Central memory CD4-positive, alpha-beta T cell (primary cell): ENCODE data around the gene LRRC37A3.
"Not testable (repeated sequence)": the region's sequence is repeated elsewhere in the genome, so short reads cannot be mapped to it uniquely, and the experiment has no call there.

Source experiments
- DNase-seq: peaks from one replicate; pipeline ENCODE4 v3.0.0; 2022
- total RNA-seq, 3 experiments: gene quantifications; one replicate each; lab custom pipeline; 2026; lab: John Stamatoyannopoulos, UW

Gene LRRC37A3
- total RNA-seq: 0.46 to 6.8 (median 2.1) reads per million in 3 experiments

DNA sequence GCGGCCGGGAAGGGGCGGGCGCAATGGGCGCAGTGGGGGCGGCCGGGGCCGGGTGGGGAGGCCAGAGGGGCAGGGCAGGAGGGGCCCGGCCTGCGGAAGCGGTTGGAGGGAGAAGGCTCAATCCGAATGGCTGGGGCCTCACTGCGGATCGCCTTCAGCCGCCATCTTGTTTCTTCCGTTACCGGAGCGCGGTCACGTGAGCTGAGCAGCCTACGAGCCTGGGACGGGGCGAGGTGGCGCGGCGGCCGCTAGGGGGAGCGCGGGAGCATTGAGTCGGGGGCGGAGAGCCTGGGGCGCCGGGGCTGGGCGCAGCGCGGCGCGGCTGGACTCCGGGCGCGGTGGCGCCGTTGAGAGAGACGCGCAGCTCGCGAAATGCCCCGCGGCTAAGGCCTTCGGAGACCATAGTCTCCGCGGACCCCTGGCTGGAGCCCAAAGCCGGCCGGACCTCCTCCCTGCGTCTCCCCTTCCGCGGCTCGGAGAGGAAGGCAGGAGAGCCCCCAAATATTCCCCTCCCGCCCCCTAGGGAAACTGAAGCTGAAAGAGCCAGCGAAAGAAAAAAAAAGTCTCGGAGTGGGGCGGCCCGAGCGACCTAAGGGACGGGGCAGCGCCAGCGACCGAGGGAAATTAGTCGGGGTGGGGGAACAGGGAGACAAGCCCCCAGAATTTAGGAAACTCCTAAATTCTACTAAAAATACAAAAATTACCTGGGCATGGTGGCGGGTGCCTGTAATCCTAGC, at the start of gene LRRC37A3:
LRRC37A3 (minus strand) TSS at position 190 of the 737 bp plus-strand sequence. CDS start 22,221 bp downstream, outside the sequence.
- peak; percentile 98 for DNase-seq

DNA sequence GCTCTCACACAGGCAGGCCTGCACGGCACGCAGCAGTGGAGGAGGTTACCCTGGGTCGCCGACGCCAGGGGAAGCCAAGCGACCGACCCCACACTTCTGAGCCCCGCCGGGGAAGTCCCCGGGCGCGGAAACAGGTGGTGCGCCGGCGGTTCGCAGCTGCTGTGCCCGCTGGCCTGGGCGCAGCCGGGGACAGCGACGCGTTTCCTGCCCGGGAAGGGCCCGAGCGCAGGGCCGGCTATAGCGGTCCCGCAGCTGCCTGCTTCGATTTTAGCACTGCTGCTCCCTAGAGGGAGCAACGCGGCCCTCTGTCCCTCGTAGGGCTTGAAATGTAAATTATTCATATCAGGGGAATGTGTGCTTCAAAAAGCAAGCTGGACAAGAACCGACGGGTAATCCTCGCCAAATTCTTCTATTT, 46.6 kb upstream of the LRRC37A3 start:
- peak; percentile 92 for DNase-seq

DNA sequence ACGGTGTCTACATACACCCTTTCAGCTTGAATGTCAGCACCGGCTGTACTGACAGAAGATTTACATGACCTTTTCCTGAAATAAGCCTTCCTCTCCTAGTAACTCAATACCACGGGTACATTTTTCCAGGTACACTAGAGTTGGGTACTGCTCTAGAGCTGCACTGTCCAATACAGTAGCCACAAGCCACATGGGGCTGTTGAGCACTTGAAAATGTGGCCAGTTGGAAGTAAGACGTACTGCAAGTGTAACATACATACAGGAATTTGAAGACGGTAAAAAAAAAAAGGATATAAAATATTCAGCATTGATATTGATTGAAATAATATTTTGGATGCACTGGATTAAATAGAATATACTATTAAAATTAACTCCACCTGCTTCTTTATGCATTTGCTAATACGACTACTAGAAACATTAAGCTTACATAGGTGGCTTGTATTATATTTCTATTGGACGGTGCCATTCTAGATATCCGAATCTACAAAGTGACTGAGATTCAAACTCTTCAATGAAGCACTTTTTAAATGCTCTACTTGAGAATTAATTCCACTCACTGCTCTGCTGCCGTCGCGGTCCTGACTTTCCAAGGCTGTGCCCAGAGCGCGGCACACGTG, 46.1 kb upstream of the LRRC37A3 start:
- DNase-seq: not testable (repeated sequence)

DNA sequence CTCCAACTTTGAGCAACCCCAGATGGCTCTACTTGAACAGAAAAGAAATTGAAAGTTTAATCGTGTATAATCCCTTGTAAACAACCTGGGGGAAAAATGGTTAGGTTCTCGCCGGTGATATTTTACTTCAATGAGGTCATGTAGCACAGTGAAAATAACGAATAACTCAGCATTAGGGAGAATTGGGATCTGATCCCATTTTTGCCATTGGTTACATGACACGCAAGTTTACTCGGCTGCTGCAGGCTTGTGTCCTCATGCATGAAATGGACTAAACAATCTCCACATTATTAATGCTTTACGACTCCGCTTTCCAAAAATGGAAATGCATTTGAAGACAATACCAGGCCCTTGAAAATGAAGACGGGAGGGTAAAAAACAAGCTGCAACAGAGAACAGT, 45.5 kb upstream of the LRRC37A3 start:
- DNase-seq: no peak

DNA sequence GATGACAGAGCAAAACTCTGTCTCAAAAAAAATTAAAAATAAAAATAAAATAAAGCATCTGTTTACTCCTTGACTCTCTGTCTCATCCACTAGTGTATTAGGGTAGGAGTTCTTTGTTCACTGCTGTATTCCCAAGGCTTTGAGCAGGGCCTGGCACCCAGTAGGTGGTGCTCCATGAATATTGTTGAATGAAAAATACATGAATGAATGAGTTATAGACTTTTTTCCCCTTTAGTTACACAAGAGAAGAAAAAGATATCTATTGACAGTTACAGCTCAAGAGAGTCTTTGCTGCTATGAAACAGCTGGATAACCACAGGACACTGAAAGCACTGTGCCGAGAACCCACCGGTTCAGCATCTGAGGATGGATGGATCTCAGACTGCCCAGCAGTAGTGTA, 44.5 kb upstream of the LRRC37A3 start:
- DNase-seq: not testable (repeated sequence)

DNA sequence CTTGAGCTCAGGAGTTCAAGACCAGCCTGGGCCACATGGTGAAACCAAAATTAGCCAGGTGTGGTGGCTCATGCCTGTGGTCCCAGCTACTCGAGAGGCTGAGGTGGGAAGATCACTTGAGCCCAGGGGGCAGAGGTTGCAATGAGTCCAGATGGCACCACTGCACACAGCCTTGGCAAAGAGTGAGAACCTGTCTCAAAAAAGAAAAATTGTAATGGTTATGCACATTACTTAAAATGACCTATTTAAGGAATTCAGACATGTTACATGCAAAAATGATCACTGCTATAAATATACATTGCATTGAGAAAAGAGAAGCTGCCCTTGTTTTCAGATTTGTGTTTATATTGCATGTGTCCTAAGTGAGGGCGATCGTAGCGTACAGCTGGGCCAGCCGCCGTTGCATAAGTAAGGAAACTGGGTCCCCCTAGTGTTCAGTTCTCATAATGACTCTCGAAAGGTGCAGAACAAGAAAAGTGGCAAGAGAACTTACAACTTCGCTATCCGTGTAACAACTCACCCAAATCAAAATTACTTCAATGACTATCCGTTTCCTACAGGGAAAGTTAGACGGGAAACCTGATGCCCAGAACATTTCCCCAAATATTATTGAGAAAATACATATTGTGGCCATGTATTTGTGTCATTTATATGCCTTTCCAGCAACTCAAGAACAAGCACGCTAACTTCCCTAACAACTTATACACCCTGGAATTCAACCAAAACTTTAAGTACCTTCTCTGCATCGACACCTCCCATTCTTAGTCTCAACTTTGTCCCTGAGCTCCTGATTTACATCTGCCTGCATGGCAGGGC, 42.5 kb upstream of the LRRC37A3 start:
- DNase-seq: peak; percentile 73

DNA sequence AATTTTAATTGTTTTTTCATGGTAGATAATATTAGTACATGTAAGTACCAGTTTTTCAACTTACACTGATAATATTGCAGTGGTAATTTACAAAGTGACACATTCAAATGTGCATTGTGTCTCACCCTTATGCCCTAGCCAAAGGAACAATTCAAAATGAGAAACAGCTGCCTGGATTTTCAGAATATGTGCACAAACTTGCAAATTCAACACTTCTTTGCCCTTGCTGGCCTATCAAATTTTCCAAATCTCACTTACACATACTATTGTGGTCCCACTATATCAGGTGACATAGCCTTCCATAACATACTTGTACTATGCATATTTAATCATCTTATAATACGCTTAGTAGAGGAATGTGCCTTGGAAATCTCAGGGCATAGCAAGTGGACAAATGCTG, 32.6 kb upstream of the LRRC37A3 start:
- no peak for DNase-seq

DNA sequence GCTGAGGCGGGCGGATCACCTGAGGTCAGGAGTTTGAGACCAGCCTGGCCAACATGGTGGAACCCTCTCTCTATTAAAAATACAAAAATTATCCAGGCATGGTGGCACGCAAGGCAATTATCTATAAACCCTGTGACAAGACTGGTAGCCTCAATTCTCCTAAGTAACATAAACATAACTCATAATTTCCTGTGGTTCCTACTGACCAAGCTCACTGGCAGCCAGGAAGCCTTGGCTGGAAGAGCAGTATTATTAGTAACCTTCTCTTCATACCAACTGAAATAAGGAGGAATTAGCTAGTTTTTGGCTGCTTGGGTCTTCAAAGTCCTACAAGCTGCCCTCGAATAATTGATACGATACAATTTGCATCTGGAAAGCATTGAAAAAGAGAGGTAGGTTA, 31.6 kb upstream of the LRRC37A3 start:
- DNase-seq: no peak

DNA sequence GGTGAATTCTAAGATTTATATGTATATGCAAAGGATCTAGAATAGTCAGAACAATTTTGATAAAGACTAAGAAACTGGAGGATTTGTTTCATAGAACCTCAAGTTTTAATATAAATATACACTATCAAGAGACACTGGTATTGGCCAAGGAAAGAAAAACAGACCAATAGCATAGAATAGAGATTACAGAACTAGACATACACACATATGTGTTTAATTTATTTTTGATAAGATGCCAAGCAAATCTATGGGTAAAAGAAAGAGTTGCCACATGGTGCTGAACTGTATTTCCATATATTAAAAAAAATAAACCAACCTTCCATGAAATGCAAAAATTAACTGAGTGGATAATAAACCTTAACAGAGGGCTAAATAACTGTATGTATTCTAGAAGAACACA, 27.9 kb upstream of the LRRC37A3 start:
- no peak for DNase-seq

DNA sequence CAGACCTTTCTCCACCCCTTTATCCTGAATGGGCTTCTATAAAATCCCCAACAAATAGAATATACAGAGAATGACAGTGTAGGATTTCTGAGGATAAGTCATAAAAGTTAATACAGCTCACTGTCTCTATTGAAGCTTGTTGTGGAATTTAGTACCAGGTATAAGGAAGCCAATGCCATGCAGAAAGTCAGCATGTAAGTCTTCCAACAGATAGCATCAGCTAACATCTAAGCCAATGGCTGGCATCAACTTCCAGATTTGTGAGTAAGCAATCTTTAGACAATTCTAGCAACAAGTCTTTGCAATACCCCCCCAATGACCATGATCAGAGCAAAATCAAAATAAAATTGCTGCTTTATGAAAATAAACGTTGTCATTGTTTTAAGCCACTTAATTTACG, 22.5 kb upstream of the LRRC37A3 start:
- no peak for DNase-seq

DNA sequence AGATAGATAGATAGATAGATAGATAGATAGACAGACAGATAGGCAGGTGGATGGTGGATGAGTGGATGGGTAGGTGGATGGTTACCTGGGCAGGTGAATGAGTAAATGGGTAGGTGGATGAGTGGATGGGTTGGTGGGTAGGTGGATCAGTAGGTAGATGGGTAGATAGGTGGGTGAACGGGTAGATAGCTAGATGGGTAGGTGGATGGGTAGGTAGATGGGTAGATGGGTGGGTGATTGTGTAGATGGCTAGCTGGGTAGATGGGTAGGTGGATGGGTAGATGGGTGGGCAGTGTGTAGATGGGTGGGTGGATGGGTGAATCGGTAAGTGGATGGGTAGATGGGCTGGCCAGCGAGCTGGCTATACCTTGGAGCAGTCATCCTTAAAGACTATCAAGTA, 21.8 kb upstream of the LRRC37A3 start:
- no peak for DNase-seq

DNA sequence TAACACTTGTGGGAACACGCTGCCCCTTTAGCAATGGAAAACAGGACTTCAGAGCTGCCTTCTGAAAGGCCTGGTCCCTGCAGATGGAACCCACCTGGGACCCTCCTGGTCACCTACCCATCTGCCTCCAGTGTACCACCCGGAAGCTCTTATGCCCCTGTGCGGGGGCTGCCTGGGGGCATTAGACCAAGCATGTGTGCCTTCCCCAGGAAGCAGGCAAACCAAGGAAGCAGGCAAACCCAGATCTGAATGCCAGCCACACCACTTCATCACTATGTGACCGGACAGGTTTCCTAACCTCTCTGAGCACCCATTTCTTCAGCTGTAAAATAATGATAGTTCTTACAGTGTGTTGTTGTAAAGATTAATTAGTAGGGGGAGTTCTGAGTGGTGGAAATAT, 20.8 kb upstream of the LRRC37A3 start:
- no peak for DNase-seq

DNA sequence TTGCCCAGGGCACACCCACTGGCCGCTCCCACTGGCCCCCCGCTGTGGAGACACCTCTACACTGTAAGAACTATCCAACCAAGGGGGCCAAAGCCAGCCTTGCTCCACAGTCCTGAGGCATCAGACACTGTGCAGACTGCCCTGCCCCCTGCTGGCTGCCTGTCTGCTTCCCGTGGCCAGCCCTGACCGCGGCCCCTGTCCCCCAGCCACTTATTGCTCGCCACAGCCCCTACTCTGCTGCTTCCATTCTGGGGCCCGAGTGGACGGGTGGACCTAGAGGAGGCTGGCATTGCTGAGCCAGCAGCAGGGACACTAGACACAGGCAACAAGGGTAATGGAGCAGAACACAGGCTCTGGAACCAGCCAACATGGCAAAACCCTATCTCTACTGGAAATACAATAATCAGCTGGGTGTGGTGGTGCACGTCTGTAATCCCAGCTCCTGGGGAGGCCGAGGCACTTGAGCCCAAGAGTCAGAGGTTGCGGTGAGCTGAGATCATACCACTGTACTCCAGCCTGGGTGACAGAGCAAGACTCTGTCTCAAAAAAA, 19.7 kb upstream of the LRRC37A3 start:
- DNase-seq: no peak

DNA sequence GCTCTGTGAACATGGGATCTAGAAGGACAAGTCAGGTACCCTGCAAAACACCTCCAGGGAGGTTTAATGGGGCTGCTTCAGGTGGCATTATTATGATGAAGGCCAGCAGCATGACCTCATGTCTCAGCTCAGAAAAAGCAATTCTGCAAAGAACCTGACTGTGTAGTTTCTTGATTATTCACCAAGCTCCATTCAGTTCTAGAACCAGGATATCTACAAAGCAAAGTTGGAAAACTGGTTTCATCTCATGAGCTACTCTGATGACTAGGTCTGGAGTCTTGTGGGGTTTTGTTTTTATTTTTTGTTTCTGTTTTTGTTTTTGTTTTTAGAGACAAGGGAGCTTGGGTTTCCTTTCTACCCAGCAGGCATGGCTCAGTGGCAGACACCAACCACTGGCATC, 19.0 kb upstream of the LRRC37A3 start:
- no peak for DNase-seq

DNA sequence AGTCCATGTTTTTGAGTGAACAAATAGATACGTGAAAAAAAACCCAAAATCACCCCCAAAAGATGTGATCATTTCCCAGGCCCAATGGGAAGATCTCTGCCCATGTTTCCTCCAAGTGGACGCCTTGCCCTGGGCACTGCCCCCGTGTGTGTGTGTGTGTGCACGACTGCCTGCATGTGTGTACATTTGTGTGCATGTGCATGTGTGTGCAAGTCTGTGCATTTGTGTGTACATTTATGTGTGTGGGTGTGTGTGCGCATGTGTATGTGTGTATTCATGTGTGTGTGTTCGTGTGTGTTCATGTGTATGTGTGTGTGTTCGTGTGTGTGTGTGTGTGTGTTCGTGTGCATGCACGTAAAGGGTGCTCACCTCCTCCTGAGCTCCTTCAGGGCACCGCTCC, 16.8 kb upstream of the LRRC37A3 start:
- no peak for DNase-seq

DNA sequence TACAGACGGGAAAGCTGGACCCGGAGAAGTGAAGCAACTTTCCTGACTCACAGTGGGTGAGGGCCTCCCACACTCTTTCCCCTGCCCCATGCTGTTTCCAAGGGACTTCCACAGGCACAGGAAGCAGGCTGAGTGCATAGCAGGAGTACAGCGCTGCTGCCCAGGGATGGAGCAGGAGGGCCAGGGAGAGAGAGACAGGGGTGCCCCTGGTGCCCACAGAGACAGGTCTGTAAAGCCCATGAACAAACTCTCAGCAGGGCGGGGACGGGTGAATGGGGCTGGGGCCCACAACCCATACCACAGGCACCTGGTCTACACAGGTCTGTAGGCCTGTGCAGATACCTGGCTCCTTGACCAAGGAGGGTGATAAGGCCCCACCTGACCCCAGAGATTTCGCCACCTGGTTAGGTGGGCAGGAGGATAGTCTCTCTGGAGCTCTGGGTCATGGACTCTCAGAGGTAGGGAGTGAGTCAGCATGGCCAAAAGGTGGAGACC, 15.1 kb upstream of the LRRC37A3 start:
- DNase-seq: not testable (repeated sequence)

DNA sequence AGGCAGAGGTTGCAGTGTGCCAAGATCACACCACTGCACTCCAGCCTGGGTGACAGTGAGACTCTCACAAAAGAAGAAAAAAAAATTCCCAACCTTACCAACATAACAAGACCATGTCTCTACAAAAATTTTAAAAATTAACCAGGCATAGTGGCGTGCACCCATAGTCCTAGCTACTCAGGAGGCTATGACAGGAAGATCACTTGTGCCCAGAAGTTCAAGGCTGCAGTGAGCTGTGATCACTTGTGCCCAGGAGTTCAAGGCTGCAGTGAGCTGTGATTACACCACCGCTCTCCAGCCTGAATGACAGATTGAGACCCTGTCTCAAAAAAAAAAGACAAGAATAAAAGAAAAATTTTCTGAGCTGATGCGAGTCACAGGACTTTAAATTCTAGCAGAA, 13.6 kb upstream of the LRRC37A3 start:
- DNase-seq: not testable (repeated sequence)

DNA sequence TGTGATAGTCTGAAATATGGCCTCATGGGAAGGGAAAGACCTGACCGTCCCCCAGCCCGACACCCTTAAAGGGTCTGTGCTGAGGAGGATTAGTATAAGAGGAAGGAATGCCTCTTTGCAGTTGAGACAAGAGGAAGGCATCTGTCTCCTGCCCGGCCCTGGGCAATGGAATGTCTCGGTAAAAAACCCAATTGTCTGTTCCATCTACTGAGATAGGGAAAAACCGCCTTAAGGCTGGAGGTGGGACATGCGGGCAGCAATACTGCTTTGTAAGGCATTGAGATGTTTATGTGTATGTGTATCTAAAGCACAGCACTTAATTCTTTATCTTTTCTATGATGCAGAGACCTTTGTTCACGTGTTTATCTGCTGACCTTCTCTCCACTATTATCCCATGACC, 11.1 kb upstream of the LRRC37A3 start:
- DNase-seq: not testable (repeated sequence)

DNA sequence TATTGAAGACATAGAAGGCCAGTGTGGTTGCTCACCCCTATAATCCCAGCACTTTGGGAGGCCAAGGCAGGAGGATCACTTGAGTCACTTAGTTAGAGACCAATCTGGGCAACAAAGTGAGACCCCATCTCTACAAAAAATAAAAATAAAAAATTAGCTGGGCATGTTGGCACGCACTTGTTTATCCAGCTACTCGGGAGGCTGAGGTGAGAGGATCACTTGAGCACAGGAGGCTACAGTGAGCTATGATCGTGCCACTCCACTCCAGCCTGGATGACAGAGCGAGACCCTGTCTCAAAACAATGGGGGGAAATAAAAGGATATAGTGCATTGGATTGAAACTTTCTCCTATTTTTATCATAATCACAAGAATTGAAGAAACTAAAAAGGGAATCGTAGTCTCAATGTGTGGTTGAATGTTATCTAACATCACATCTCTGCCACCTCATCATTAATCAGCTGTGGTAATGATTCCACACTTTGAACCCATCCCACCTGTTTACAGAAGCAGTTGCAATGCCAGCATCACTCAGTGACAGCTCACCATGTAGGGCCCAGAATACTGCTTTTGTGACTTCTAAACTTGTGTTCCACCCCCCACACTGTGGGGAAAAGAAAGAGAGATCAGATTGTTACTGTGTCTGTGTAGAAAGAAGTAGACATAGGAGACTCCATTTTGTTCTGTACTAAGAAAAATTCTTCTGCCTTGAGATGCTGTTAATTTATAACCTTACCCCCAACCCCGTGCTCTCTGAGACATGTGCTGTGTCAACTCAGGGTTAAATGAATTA, 10.3 kb upstream of the LRRC37A3 start:
- DNase-seq: peak; percentile 29

DNA sequence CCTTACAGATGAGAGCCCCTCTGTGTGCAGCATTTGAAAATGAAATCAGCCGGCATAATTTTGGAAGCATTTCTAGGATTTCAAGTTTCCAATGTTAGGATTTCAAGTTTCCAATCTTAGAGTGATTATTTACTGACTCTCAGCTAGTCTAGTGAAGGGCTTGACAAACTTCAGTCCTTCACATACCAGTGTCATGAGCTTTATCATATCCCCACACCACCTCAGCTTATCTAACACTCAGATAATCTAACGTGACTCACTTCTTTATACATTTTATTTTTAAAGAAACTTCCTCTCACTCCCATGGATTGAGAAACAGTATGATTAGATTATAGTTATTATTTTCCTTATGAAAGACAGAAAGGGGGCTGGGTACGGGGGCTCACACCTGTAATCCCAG, 9.4 kb upstream of the LRRC37A3 start:
- not testable (repeated sequence) for DNase-seq

DNA sequence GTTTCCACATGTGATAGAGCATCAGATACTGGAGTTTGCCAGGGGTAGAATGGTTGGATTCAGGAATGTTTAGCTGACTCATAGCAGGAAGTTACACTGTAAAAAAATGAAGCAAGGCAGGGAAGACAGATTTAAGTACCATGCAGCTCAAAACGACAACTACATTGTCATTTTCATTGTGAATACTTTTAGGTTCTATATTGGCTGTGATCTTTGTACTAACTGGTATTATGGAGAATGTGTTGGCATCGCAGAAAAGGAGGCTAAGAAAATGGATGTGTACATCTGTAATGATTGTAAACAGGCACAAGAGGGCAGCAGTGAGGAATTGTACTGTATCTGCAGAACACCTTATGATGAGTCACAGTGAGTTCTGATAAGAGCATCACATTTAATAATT, 8.2 kb upstream of the LRRC37A3 start:
- peak; percentile 68 for DNase-seq

DNA sequence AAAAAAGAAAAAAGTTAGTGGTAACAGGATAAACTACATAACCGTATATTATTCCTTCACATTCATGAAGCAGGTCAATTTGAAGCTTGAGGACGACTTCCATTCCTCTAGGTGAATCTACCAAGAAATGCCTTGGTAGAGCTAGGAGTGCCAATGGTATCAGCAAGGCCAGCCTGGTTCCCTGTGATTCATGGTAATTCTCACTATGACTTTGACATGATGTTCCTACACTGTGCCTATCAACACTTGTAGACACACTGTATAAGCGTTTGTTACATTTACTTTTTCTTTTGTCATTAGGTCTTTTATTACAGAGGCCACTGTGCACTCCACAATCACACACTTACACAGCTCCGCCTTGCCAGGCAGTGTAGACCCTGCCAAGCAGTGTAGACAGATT, 7.2 kb upstream of the LRRC37A3 start:
- not testable (repeated sequence) for DNase-seq
